Liver (tissue), 9 donors: Measurements from ENCODE around the gene PRSS22. TPM values are rescaled to one million over a fixed set of nuclear protein-coding genes. Genes with fewer than 3 reads are reported as not detected.
A peak's percentile ranks its signal among the peaks of the same experiment; 100 is the strongest.

Experiments
- DNase-seq: peaks from one replicate; pipeline ENCODE4 v3.0.0-alpha.2; 2017; ENCODE audit warnings: low spot score
- H3K27ac ChIP-seq, 2 donors: one replicate each; pipeline ENCODE4 v1.7.0; 2013; ENCODE audit warnings: inconsistent platforms in 2 of 2, low read length in 2 of 2, control low read depth in 1 of 2, low read depth in 1 of 2, mild to moderate bottlenecking in 1 of 2
- H3K27me3 ChIP-seq, 4 donors: one replicate each; pipeline versions ENCODE4 v1.6.1 to v1.7.0; 2013; ENCODE audit warnings: low read length in 3 of 4, inconsistent platforms in 1 of 4, mild to moderate bottlenecking in 1 of 4, moderate library complexity in 1 of 4; ENCODE audit not compliant: control insufficient read depth in 4 of 4, insufficient read depth in 4 of 4
- H3K36me3 ChIP-seq, 4 donors: one replicate each; pipeline versions ENCODE4 v1.6.1 to v1.7.0; 2013; ENCODE audit warnings: low read length in 3 of 4, mild to moderate bottlenecking in 3 of 4, low read depth in 1 of 4, moderate library complexity in 1 of 4; ENCODE audit not compliant: control insufficient read depth in 4 of 4, insufficient read depth in 3 of 4
- H3K4me1 ChIP-seq, 4 donors: one replicate each; pipeline versions ENCODE4 v1.6.1 to v1.7.0; 2013; ENCODE audit warnings: low read length in 3 of 4, mild to moderate bottlenecking in 3 of 4, moderate library complexity in 1 of 4; ENCODE audit not compliant: control insufficient read depth in 4 of 4, insufficient read depth in 4 of 4
- H3K4me3 ChIP-seq, 3 donors: one replicate each; pipeline versions ENCODE4 v1.6.1 to v1.7.0; 2013; ENCODE audit warnings: low read length in 3 of 3, control low read depth in 1 of 3, low read depth in 1 of 3, mild to moderate bottlenecking in 1 of 3
- H3K9ac ChIP-seq, 2 donors: one replicate each; pipeline ENCODE4 v1.7.0; 2013; ENCODE audit warnings: low read length in 2 of 2, mild to moderate bottlenecking in 2 of 2, moderate library complexity in 2 of 2, control low read depth in 1 of 2, low read depth in 1 of 2
- H3K9me3 ChIP-seq, 4 donors: one replicate each; pipeline versions ENCODE4 v1.6.1 to v1.7.0; 2013; ENCODE audit warnings: low read length in 3 of 4; ENCODE audit not compliant: control insufficient read depth in 4 of 4
- FOXA1 ChIP-seq: IDR thresholded peaks from 2 replicates; pipeline ENCODE4 v1.6.1; 2016; ENCODE audit warnings: antibody characterized with exemption
- GABPA ChIP-seq, 2 donors: IDR thresholded peaks in 1 of 2; conservative IDR thresholded peaks in 1 of 2; 2 replicates each; pipeline ENCODE4 v1.6.1; 2016; ENCODE audit warnings: antibody characterized with exemption in 2 of 2, mild to moderate bottlenecking in 1 of 2, moderate library complexity in 1 of 2
- HNF4A ChIP-seq, 2 donors: conservative IDR thresholded peaks; 2 replicates each; pipeline ENCODE4 v1.6.1; 2016; ENCODE audit warnings: antibody characterized with exemption in 2 of 2, mild to moderate bottlenecking in 2 of 2
- HNF4G ChIP-seq: IDR thresholded peaks from 2 replicates; pipeline ENCODE4 v1.6.1; 2016; ENCODE audit warnings: antibody characterized with exemption
- NR2F2 ChIP-seq: IDR thresholded peaks from 2 replicates; pipeline ENCODE4 v1.6.1; 2016; ENCODE audit warnings: antibody characterized with exemption
- RAD21 ChIP-seq, 2 donors: IDR thresholded peaks; 2 replicates each; pipeline ENCODE4 v1.6.1; 2016; ENCODE audit warnings: antibody characterized with exemption in 2 of 2, mild to moderate bottlenecking in 2 of 2
- RXRA ChIP-seq, 2 donors: IDR thresholded peaks; 2 replicates each; pipeline ENCODE4 v1.6.1; 2017 to 2018; ENCODE audit warnings: antibody characterized with exemption in 2 of 2, mild to moderate bottlenecking in 1 of 2
- TAF1 ChIP-seq: conservative IDR thresholded peaks from 2 replicates; pipeline ENCODE4 v1.6.1; 2016; ENCODE audit warnings: antibody characterized with exemption, mild to moderate bottlenecking
- YY1 ChIP-seq: IDR thresholded peaks from 2 replicates; pipeline ENCODE4 v1.6.1; 2016; ENCODE audit warnings: antibody characterized with exemption, mild to moderate bottlenecking
- WGBS: extraction: QIAGEN DNeasy Blood & Tissue Kit; methylation state at CpG from one replicate; pipeline ENCODE4 v1.1.7; 2013; 5-methylcytosine and 5-hydroxymethylcytosine counted together
- polyA plus RNA-seq, 2 donors: library from polyadenylated mRNA; stranded (reverse) in 1 of 2; unstranded in 1 of 2; fragments of 200-250 nt in 1 of 2; fragments of >200 nt in 1 of 2; fragmentation: Nextera tagmentation in 1 of 2; extraction: Ambion mirVana in 1 of 2; gene quantifications; one replicate each; pipeline versions ENCODE4 v1.2.1 to v1.2.3, GENCODE V29; 2013 to 2015
- total RNA-seq, 2 donors: library from RNA; depleted of rRNA; stranded (reverse); fragments of >200 nt; gene quantifications; one replicate each; pipeline ENCODE4 v1.2.3, GENCODE V29; 2014
- TF ChIP-seq, protein P1 (sequence below): IDR thresholded peaks from 2 replicates; pipeline ENCODE4 v1.6.1; 2016; ENCODE audit warnings: antibody characterized with exemption, mild to moderate bottlenecking
- TF ChIP-seq, protein P2 (sequence below): fragments of 150-350 bp; IDR thresholded peaks from 2 replicates; pipeline ENCODE4 v1.5.1; 2017; ENCODE audit warnings: improper control_type of control experiment, low read depth, low read length; ENCODE audit not compliant: missing input control
- TF ChIP-seq, protein P3 (sequence below): IDR thresholded peaks from 2 replicates; pipeline ENCODE4 v1.6.1; 2016; ENCODE audit warnings: antibody characterized with exemption
- donor health status: healthy.
- donor health status: healthy.
- donor health status: healthy.
- donor health status: healthy.
- donor health status: healthy.

Gene PRSS22
- total and polyA plus RNA-seq, 4 donors: 0.23 to 1.1 (median 0.32) TPM; not detected in 1

DNA sequence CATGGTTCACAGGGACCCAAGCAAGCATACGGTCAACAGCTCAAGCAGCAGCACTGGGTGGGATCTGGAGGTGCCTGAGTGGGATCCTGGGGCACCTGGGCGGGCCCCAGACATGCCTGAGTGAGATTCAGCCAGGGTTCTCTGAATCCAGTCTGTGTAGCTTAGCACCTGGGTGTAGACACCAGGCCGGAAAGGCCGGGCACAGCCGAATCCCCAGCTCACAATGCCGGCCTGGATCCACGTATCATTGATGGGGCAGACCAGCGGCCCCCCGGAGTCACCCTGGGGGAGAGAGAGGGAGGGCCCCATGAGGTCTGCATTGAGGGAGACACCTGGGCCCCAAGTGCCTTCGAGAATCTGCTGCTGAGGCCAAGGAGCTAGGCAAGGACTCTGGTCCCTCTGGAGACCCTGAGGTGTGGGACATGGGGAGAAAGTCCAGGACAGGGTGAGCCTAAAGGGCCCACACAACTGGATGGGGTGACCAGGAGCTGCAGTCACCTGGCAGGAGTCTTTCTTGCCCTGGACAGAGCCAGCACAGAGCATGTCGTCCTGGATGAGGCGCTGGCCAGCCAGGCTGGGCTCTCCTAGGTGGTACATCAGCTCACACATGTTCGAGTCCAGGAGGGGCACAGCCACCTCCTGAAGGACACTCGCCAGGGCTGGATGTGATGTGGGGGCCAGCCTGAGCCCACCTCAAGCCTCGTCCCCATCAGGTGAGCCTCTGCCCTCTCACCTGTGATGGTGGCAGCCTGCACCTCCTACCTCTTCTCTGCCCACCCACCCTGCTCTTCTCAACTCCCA is 18.1 kb downstream of the PRSS22 start:
- no peak overlapping the region for H3K27ac ChIP-seq
- H3K27me3 ChIP-seq: peaks cover 0 to 2% (median 0%) of the 10 kb centered on the region in 4 donors
- no peak overlapping the region for H3K4me3 ChIP-seq
- H3K36me3 ChIP-seq: no peaks in the 10 kb centered on the region
- H3K9ac ChIP-seq: no peak overlapping the region
- DNase-seq: no peak
- H3K4me1 ChIP-seq: peaks cover 0 to 6% (median 1%) of the 10 kb centered on the region in 4 donors
- no peaks in the 10 kb centered on the region for H3K9me3 ChIP-seq
- WGBS: 78% methylated on average over 15 of the region's 15 CpGs
- no peak for TF ChIP-seq HNF4A (conservative IDR thresholded peaks at IDR 0.05)
- TF ChIP-seq, protein P1, sequence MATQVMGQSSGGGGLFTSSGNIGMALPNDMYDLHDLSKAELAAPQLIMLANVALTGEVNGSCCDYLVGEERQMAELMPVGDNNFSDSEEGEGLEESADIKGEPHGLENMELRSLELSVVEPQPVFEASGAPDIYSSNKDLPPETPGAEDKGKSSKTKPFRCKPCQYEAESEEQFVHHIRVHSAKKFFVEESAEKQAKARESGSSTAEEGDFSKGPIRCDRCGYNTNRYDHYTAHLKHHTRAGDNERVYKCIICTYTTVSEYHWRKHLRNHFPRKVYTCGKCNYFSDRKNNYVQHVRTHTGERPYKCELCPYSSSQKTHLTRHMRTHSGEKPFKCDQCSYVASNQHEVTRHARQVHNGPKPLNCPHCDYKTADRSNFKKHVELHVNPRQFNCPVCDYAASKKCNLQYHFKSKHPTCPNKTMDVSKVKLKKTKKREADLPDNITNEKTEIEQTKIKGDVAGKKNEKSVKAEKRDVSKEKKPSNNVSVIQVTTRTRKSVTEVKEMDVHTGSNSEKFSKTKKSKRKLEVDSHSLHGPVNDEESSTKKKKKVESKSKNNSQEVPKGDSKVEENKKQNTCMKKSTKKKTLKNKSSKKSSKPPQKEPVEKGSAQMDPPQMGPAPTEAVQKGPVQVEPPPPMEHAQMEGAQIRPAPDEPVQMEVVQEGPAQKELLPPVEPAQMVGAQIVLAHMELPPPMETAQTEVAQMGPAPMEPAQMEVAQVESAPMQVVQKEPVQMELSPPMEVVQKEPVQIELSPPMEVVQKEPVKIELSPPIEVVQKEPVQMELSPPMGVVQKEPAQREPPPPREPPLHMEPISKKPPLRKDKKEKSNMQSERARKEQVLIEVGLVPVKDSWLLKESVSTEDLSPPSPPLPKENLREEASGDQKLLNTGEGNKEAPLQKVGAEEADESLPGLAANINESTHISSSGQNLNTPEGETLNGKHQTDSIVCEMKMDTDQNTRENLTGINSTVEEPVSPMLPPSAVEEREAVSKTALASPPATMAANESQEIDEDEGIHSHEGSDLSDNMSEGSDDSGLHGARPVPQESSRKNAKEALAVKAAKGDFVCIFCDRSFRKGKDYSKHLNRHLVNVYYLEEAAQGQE: no peak
- no peak for TF ChIP-seq GABPA (IDR thresholded peaks at IDR 0.05 in 1 of 2, conservative IDR thresholded peaks at IDR 0.05 in 1 of 2)
- TF ChIP-seq HNF4G: no peak

DNA sequence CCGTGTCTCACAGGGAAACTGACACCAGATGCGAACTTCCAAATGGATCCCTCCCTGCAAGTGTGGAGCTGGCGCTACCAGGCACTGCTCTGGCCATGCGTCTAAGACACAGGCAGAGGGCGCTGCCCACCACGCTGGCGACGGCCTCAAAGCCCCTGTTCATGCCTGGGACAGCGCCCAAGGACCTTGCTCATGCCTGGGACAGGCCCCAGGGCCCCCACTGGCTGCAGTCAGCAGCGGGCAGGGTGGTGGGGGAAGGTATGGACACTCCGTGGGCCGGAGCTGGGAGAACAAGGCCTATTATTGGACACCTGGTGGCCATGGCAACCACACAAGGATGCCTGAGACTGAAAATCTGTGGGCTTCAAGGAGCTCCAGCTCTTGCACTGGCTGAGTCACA is 19.0 kb downstream of the PRSS22 start:
- Histone ChIP-seq H3K9ac (no peak overlapping the region), H3K27me3 (peaks cover 0 to 2% (median 0%) of the 10 kb centered on the region in 4 donors), H3K4me1 (peaks cover 0 to 6% (median 1%) of the 10 kb centered on the region in 4 donors), H3K4me3 (no peak overlapping the region), H3K36me3 (no peaks in the 10 kb centered on the region), H3K27ac (no peak overlapping the region), H3K9me3 (no peaks in the 10 kb centered on the region)
- DNase-seq: peak; percentile 56
- 5% methylated on average over 12 of the region's 12 CpGs for WGBS
- TF ChIP-seq, protein P2, sequence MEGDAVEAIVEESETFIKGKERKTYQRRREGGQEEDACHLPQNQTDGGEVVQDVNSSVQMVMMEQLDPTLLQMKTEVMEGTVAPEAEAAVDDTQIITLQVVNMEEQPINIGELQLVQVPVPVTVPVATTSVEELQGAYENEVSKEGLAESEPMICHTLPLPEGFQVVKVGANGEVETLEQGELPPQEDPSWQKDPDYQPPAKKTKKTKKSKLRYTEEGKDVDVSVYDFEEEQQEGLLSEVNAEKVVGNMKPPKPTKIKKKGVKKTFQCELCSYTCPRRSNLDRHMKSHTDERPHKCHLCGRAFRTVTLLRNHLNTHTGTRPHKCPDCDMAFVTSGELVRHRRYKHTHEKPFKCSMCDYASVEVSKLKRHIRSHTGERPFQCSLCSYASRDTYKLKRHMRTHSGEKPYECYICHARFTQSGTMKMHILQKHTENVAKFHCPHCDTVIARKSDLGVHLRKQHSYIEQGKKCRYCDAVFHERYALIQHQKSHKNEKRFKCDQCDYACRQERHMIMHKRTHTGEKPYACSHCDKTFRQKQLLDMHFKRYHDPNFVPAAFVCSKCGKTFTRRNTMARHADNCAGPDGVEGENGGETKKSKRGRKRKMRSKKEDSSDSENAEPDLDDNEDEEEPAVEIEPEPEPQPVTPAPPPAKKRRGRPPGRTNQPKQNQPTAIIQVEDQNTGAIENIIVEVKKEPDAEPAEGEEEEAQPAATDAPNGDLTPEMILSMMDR: peak; percentile 58
- no peak for TF ChIP-seq TAF1
- peak; percentile 69 to 79 for TF ChIP-seq RAD21 (IDR thresholded peaks at IDR 0.05)

DNA sequence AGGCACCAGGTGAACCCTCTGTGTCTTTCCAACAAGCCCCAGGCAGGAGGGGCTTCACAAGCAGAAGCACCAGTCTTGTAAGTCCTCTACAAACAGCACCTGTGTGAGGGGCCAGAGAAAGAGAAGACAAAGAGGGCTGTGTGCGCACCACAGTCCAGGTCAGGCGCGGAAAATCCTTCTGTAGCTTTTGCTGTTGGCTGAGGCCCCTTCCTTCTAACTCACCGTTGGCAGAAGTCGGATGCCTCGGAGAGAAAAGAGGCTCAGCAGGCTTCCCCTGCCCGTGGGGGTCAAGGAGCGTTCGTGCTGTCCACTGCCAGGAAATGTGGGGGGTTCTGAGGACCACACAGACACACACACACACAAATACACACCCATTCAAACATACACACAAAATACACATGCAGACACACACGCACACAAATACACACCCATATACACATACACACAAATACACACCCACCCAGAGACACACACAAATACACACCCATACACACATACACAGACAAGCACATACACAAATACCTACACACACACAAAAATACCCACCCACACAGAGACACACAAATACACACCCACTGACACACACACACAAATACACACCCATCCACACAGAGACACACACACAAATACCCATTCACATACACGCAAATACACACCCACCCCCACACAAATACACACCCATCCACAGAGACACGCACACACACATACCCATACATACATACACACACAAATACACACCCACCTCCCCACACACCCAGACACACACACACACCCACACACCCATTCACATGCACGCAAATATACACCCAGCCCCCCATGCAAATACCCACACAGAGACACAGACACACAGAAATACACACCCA is 21.1 kb downstream of the PRSS22 start:
- H3K27me3 ChIP-seq: no peaks in the 10 kb centered on the region
- TF ChIP-seq FOXA1 (no peak), YY1 (no peak), HNF4G (no peak), RXRA (IDR thresholded peaks at IDR 0.05) (no peak), NR2F2 (no peak)
- TF ChIP-seq, protein P3, sequence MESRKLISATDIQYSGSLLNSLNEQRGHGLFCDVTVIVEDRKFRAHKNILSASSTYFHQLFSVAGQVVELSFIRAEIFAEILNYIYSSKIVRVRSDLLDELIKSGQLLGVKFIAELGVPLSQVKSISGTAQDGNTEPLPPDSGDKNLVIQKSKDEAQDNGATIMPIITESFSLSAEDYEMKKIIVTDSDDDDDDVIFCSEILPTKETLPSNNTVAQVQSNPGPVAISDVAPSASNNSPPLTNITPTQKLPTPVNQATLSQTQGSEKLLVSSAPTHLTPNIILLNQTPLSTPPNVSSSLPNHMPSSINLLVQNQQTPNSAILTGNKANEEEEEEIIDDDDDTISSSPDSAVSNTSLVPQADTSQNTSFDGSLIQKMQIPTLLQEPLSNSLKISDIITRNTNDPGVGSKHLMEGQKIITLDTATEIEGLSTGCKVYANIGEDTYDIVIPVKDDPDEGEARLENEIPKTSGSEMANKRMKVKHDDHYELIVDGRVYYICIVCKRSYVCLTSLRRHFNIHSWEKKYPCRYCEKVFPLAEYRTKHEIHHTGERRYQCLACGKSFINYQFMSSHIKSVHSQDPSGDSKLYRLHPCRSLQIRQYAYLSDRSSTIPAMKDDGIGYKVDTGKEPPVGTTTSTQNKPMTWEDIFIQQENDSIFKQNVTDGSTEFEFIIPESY: no peak
- no peak for DNase-seq
- 75% methylated on average over 13 of the region's 13 CpGs for WGBS
- H3K36me3 ChIP-seq: no peaks in the 10 kb centered on the region
- no peaks in the 10 kb centered on the region for H3K9me3 ChIP-seq
- H3K4me3 ChIP-seq: no peak overlapping the region
- no peak overlapping the region for H3K27ac ChIP-seq
- H3K9ac ChIP-seq: no peak overlapping the region
- H3K4me1 ChIP-seq: peaks cover 0 to 1% (median under 1%) of the 10 kb centered on the region in 4 donors
